HCT116 (cell line): ENCODE data around the gene CASP8AP2. TPM values are rescaled to one million over a fixed set of nuclear protein-coding genes. Genes with fewer than 3 reads are reported as not detected.

ENCODE experiments used
- ATAC-seq: fragments of 200-7000 bp; cut with Tn5 transposase; 2 replicates; pipeline ENCODE4 v1.9.1; 2020; ENCODE audit warnings: mild to moderate bottlenecking, moderate library complexity
- BruUV-seq: library from RNA; stranded (reverse); fragments of 400-500 nt; replicated peaks from 2 replicates; lab custom pipeline; 2021; lab: Mats Ljungman, UMichigan
- CTCF ChIA-PET: fragments of 300-600 bp; sonication (Branson Sonifier 250); formaldehyde crosslinking; loops from one replicate; lab custom pipeline; 2021; ENCODE audit warnings: antibody characterized with exemption; lab: Charles Lee
- POLR2A ChIA-PET: fragments of 300-600, 350-600 bp; sonication (Branson Sonifier 250); formaldehyde crosslinking; loops from one replicate; lab custom pipeline; 2021; ENCODE audit warnings: antibody characterized with exemption; lab: Charles Lee
- RAD21 ChIA-PET, 2 experiments: fragments of 300-600 bp; sonication (Branson Sonifier 250); formaldehyde crosslinking; loops; one replicate each; lab custom pipeline; 2023; ENCODE audit warnings: low total read pairs in 2 of 2; ENCODE audit not compliant: uncharacterized antibody in 2 of 2, unreplicated experiment in 2 of 2, low non-redundant PET in 1 of 2; lab: Charles Lee
- DNase-seq: peaks from one replicate; pipeline ENCODE4 v3.0.0-alpha.2; 2010; ENCODE audit warnings: low read depth, low spot score
- H2AFZ ChIP-seq: fragments of 200-600 bp; shearing (Covaris generic), sonication (generic); 2 replicates; pipeline ENCODE4 v1.6.1; 2017; ENCODE audit warnings: low read depth, mixed run types, mixed read lengths, antibody characterized with exemption, low read length; ENCODE audit not compliant: poor library complexity, severe bottlenecking
- H3K27ac ChIP-seq: 2 replicates; pipeline ENCODE4 v1.5.1; 2012; ENCODE audit warnings: low read depth, low read length
- H3K27me3 ChIP-seq: fragments of 200-600 bp; sonication (generic); 2 replicates; pipeline ENCODE4 v1.6.1; 2016; ENCODE audit warnings: mixed run types, low read length, mixed read lengths; ENCODE audit not compliant: insufficient read depth
- H3K36me3 ChIP-seq, 2 experiments: fragments of 200-500 bp in 1 of 2; fragments of 200-600 bp in 1 of 2; sonication (Bioruptor generic) in 1 of 2; sonication (generic) in 1 of 2; 2 replicates each; pipeline versions ENCODE4 v1.5.1 to v1.6.1; 2014 to 2016; ENCODE audit warnings: low read length in 2 of 2, inconsistent platforms in 1 of 2, mixed read lengths in 1 of 2, mixed run types in 1 of 2; ENCODE audit not compliant: insufficient read depth in 2 of 2, control insufficient read depth in 1 of 2
- H3K4me1 ChIP-seq, 2 experiments: fragments of 200-600 bp in 1 of 2; sonication (generic) in 1 of 2; 2 replicates each; pipeline versions ENCODE4 v1.5.1 to v1.6.1; 2012 to 2017; ENCODE audit warnings: low read length in 2 of 2, inconsistent platforms in 1 of 2, mild to moderate bottlenecking in 1 of 2, mixed read lengths in 1 of 2, mixed run types in 1 of 2, moderate library complexity in 1 of 2; ENCODE audit not compliant: insufficient read depth in 2 of 2, control insufficient read depth in 1 of 2
- H3K4me2 ChIP-seq: fragments of 200-600 bp; sonication (generic); 2 replicates; pipeline ENCODE4 v1.6.1; 2017; ENCODE audit warnings: mixed run types, low read length, mixed read lengths
- H3K4me3 ChIP-seq, 2 experiments: fragments of 200-600 bp in 1 of 2; sonication (generic) in 1 of 2; replicated peaks in 1 of 2; 2 replicates each; pipeline ENCODE4 v1.5.1; 2011 to 2016; ENCODE audit warnings: low read length in 2 of 2, control low read depth in 1 of 2, low read depth in 1 of 2, mild to moderate bottlenecking in 1 of 2, mixed read lengths in 1 of 2, mixed run types in 1 of 2
- H3K79me2 ChIP-seq: fragments of 200-600 bp; sonication (generic); 2 replicates; pipeline ENCODE4 v1.6.1; 2017; ENCODE audit warnings: mild to moderate bottlenecking, mixed run types, low read length, moderate library complexity, mixed read lengths; ENCODE audit not compliant: insufficient read depth
- H3K9ac ChIP-seq: fragments of 200-600 bp; sonication (generic); 2 replicates; pipeline ENCODE4 v1.6.1; 2016; ENCODE audit warnings: low read length, mixed read lengths
- H3K9me2 ChIP-seq: fragments of 200-600 bp; sonication (generic), shearing (Covaris generic); 2 replicates; pipeline ENCODE4 v1.6.1; 2017; ENCODE audit warnings: mixed run types, mild to moderate bottlenecking, moderate library complexity; ENCODE audit not compliant: insufficient read depth
- H3K9me3 ChIP-seq, 2 experiments: fragments of 200-500 bp in 1 of 2; fragments of 200-600 bp in 1 of 2; sonication (Bioruptor generic) in 1 of 2; sonication (generic) in 1 of 2; 2 replicates each; pipeline ENCODE4 v1.6.1; 2014 to 2017; ENCODE audit warnings: low read length in 2 of 2, mixed read lengths in 2 of 2, inconsistent platforms in 1 of 2, low read depth in 1 of 2, mild to moderate bottlenecking in 1 of 2, mixed run types in 1 of 2, moderate library complexity in 1 of 2; ENCODE audit not compliant: control insufficient read depth in 1 of 2, insufficient read depth in 1 of 2
- H4K20me1 ChIP-seq: fragments of 200-600 bp; sonication (generic), shearing (Covaris generic); 2 replicates; pipeline ENCODE4 v1.6.1; 2017; ENCODE audit warnings: mixed run types, mild to moderate bottlenecking, moderate library complexity; ENCODE audit not compliant: insufficient read depth
- CEBPB ChIP-seq: IDR thresholded peaks from 2 replicates; pipeline ENCODE4 v1.6.1; 2012; ENCODE audit warnings: low read depth
- CTCF ChIP-seq, 3 experiments: fragments of 200-600 bp in 1 of 3; sonication (generic) in 1 of 3; IDR thresholded peaks in 2 of 3; conservative IDR thresholded peaks in 1 of 3; 2 replicates each; pipeline ENCODE4 v1.5.1; 2012 to 2017; ENCODE audit warnings: low read depth in 2 of 3, low read length in 2 of 3, antibody characterized with exemption in 1 of 3, borderline replicate concordance in 1 of 3, control low read depth in 1 of 3, mild to moderate bottlenecking in 1 of 3, mixed read lengths in 1 of 3, mixed run types in 1 of 3, moderate library complexity in 1 of 3; ENCODE audit not compliant: insufficient read depth in 1 of 3
- EGR1 ChIP-seq: IDR thresholded peaks from 2 replicates; pipeline ENCODE4 v1.6.1; 2012; ENCODE audit warnings: low read depth
- ELF1 ChIP-seq: IDR thresholded peaks from 2 replicates; pipeline ENCODE4 v1.6.1; 2012; ENCODE audit warnings: low read depth, borderline replicate concordance
- EZH2 ChIP-seq: fragments of 200-600 bp; sonication (generic); IDR thresholded peaks from 2 replicates; pipeline ENCODE4 v1.6.1; 2017; ENCODE audit warnings: antibody characterized with exemption, mixed run types
- EZH2phosphoT487 ChIP-seq: fragments of 200-600 bp; IDR thresholded peaks from 2 replicates; pipeline ENCODE4 v1.6.1; 2018; ENCODE audit warnings: antibody characterized with exemption, borderline replicate concordance
- FOSL1 ChIP-seq: IDR thresholded peaks from 2 replicates; pipeline ENCODE4 v1.6.1; 2012; ENCODE audit warnings: low read depth
- JUND ChIP-seq: IDR thresholded peaks from 2 replicates; pipeline ENCODE4 v1.6.1; 2012
- MAX ChIP-seq: IDR thresholded peaks from 2 replicates; pipeline ENCODE4 v1.6.1; 2012
- POLR2A ChIP-seq: IDR thresholded peaks from 2 replicates; pipeline ENCODE4 v1.7.0; 2011; ENCODE audit warnings: borderline replicate concordance; ENCODE audit not compliant: insufficient read depth, insufficient read length; ENCODE audit errors: extremely low read depth
- POLR2AphosphoS5 ChIP-seq: IDR thresholded peaks from 2 replicates; pipeline ENCODE4 v1.6.1; 2011; ENCODE audit warnings: mild to moderate bottlenecking, low read depth, low read length, moderate library complexity
- RAD21 ChIP-seq: IDR thresholded peaks from 2 replicates; pipeline ENCODE4 v1.6.1; 2012; ENCODE audit warnings: low read depth, mild to moderate bottlenecking
- REST ChIP-seq: IDR thresholded peaks from 2 replicates; pipeline ENCODE4 v1.6.1; 2012; ENCODE audit warnings: low read depth
- SP1 ChIP-seq: IDR thresholded peaks from 2 replicates; pipeline ENCODE4 v1.6.1; 2012; ENCODE audit warnings: low read depth
- TCF7L2 ChIP-seq: IDR thresholded peaks from 2 replicates; pipeline ENCODE4 v1.7.0; 2011; ENCODE audit warnings: borderline replicate concordance, inconsistent platforms; ENCODE audit not compliant: insufficient read depth, insufficient read length; ENCODE audit errors: extremely low read depth
- ZFX ChIP-seq: fragments of 450-650 bp; IDR thresholded peaks from 2 replicates; pipeline ENCODE4 v1.6.1; 2017
- intact Hi-C: fragments of 100-400 bp; cut with micrococcal nuclease; formaldehyde crosslinking; loops from 2 replicates; pipeline ENCODE4 v1.10.0; 2022
- total RNA-seq: library from RNA; stranded (reverse); gene quantifications from one replicate; pipeline ENCODE4 v1.2.1, GENCODE V29; 2021; ENCODE audit not compliant: unreplicated experiment

The CASP8AP2 gene
- total RNA-seq, 1 experiment from 2014 or later, result 18.6 TPM

GRCh38 chr6:89829472-89830169, at the start of gene CASP8AP2 (continued):
- TF ChIP-seq CEBPB (no peak), FOSL1 (no peak), SP1 (peak; percentile 93), RAD21 (no peak), EGR1 (no peak), POLR2AphosphoS5 (peak; percentile 84), ELF1 (no peak)
- TF ChIP-seq, all 23 proteins: peak for 6

GRCh38 chr6:89781070-89782034, 48.3 kb upstream of the CASP8AP2 start:
- DNase-seq, result no peak
- H2AFZ ChIP-seq, result no peak overlapping the region
- CTCF ChIA-PET, result no interaction called here
- H3K9me3 ChIP-seq, result no peaks in the 10 kb centered on the region
- no peaks in the 10 kb centered on the region for H3K4me1 ChIP-seq
- peaks cover 18 to 47% of the 10 kb centered on the region in 2 experiments for H3K36me3 ChIP-seq
- POLR2A ChIA-PET, result no interaction called here
- no peaks in the 10 kb centered on the region for H3K27me3 ChIP-seq
- RAD21 ChIA-PET, result no interaction called here
- H4K20me1 ChIP-seq, result peaks cover 5% of the 10 kb centered on the region; the same call in 1 of the 2 replicates
- no peaks in the 10 kb centered on the region for H3K9me2 ChIP-seq
- ATAC-seq, result no peak
- intact Hi-C loops, result no loop called here
- no peak overlapping the region for H3K4me3 ChIP-seq
- TF ChIP-seq TCF7L2 (no peak), ELF1 (no peak), JUND (no peak), REST (no peak), CTCF (IDR thresholded peaks at IDR 0.05 in 2 of 3, conservative IDR thresholded peaks at IDR 0.05 in 1 of 3; ENCODE audit: borderline replicate concordance in 1 of 3, insufficient read depth in 1 of 3, low read depth in 2 of 3, low read length in 2 of 3) (no peak), FOSL1 (no peak), POLR2AphosphoS5 (no peak), MAX (no peak), POLR2A (no peak), ZFX (no peak), EZH2 (no peak), EZH2phosphoT487 (no peak), CEBPB (no peak)
- TSS peak; percentile 17 for BruUV-seq
- H3K79me2 ChIP-seq, result peaks cover 24% of the 10 kb centered on the region
- H3K27ac ChIP-seq, result no peak overlapping the region
- H3K9ac ChIP-seq, result no peak overlapping the region
- no peak overlapping the region for H3K4me2 ChIP-seq
